ENCODE results near the gene PCP2.
A peak's percentile ranks its signal among the peaks of the same experiment; 100 is the strongest.

PCP2 gene

GRCh38 chr19:7631577-7631976 is 1.9 kb downstream of the PCP2 start:
- no peak for DNase-seq (ENCODE audit: low read depth)
- no peak for TF ChIP-seq CTCF (IDR thresholded peaks at IDR 0.05; ENCODE audit: control insufficient read depth, extremely low read depth, insufficient read depth)
- no peak overlapping the region for H3K4me3 ChIP-seq (ENCODE audit: low read depth, low read length)

GRCh38 chr19:7629347-7630054 is 4.0 kb downstream of the PCP2 start, which contains the start of the genes PET100 and XAB2:
Gene PET100, plus strand, starts transcription at chr19:7629793. Its CDS starts 41 bp downstream, at chr19:7629834.
Gene XAB2, minus strand, starts transcription at chr19:7629545. Its CDS starts 18 bp downstream, at chr19:7629527.
- no peak for TF ChIP-seq CTCF (IDR thresholded peaks at IDR 0.05; ENCODE audit: control insufficient read depth, extremely low read depth, insufficient read depth)
- DNase-seq (ENCODE audit: low read depth), result peak; percentile 98
- H3K4me3 ChIP-seq (ENCODE audit: low read depth, low read length), result peak within 1 kb of the TSS; percentile 100

GRCh38 chr19:7628589-7629311 is 4.8 kb downstream of the PCP2 start:
- no peak for TF ChIP-seq CTCF (IDR thresholded peaks at IDR 0.05; ENCODE audit: control insufficient read depth, extremely low read depth, insufficient read depth)
- DNase-seq (ENCODE audit: low read depth), result no peak
- peak overlapping the region; percentile 100 for H3K4me3 ChIP-seq (ENCODE audit: low read depth, low read length)

GRCh38 chr19:7627166-7627565 is 6.4 kb downstream of the PCP2 start:
- TF ChIP-seq CTCF (IDR thresholded peaks at IDR 0.05; ENCODE audit: control insufficient read depth, extremely low read depth, insufficient read depth), result no peak
- no peak for DNase-seq (ENCODE audit: low read depth)
- H3K4me3 ChIP-seq (ENCODE audit: low read depth, low read length), result no peak overlapping the region

- DNase-seq (ENCODE audit: low read depth), result no peak
- no peak overlapping the region for H3K4me3 ChIP-seq (ENCODE audit: low read depth, low read length)
- TF ChIP-seq CTCF (IDR thresholded peaks at IDR 0.05; ENCODE audit: control insufficient read depth, extremely low read depth, insufficient read depth), result no peak
Observed at GRCh38 chr19:7625763-7626372, 7.7 kb downstream of the PCP2 start.

GRCh38 chr19:7624810-7625209 is 8.7 kb downstream of the PCP2 start:
- no peak overlapping the region for H3K4me3 ChIP-seq (ENCODE audit: low read depth, low read length)
- no peak for TF ChIP-seq CTCF (IDR thresholded peaks at IDR 0.05; ENCODE audit: control insufficient read depth, extremely low read depth, insufficient read depth)
- DNase-seq (ENCODE audit: low read depth), result no peak

Data from LNCaP clone FGC (cell line).